HG02759 (cell line): Measurements from ENCODE around the gene C14orf132.

Experiments used
- ATAC-seq: cut with Tn5 transposase; IDR thresholded peaks from one replicate; pipeline ENCODE4 v1.9.1; 2021; ENCODE audit warnings: mild to moderate bottlenecking, moderate library complexity; ENCODE audit not compliant: unreplicated experiment

The C14orf132 gene

GRCh38 chr14:96096639-96097610 lies 57.8 kb downstream of the C14orf132 start:
- ATAC-seq = no peak

GRCh38 chr14:96097752-96098151 lies 58.6 kb downstream of the C14orf132 start:
- no peak for ATAC-seq

GRCh38 chr14:96098309-96098998 lies 59.3 kb downstream of the C14orf132 start:
- ATAC-seq = no peak

- no peak for ATAC-seq
Observed at GRCh38 chr14:96098999-96099335, 59.8 kb downstream of the C14orf132 start.

GRCh38 chr14:96100161-96101064 lies 61.3 kb downstream of the C14orf132 start:
- ATAC-seq = no peak

- ATAC-seq = no peak
Observed at GRCh38 chr14:96102081-96102856, 63.1 kb downstream of the C14orf132 start.

GRCh38 chr14:96103075-96103474 lies 63.9 kb downstream of the C14orf132 start:
- no peak for ATAC-seq

- no peak for ATAC-seq
Observed at GRCh38 chr14:96103560-96104460, 64.6 kb downstream of the C14orf132 start.

GRCh38 chr14:96104469-96105057 lies 65.4 kb downstream of the C14orf132 start:
- no peak for ATAC-seq

GRCh38 chr14:96105089-96105925 lies 66.1 kb downstream of the C14orf132 start:
- ATAC-seq = no peak

GRCh38 chr14:96105926-96106441 lies 66.8 kb downstream of the C14orf132 start:
- no peak for ATAC-seq

- ATAC-seq = no peak
Observed at GRCh38 chr14:96106891-96107290, 67.7 kb downstream of the C14orf132 start.

- no peak for ATAC-seq
Observed at GRCh38 chr14:96108061-96108795, 69.1 kb downstream of the C14orf132 start.

- no peak for ATAC-seq
Observed at GRCh38 chr14:96108911-96109310, 69.7 kb downstream of the C14orf132 start.

- no peak for ATAC-seq
Observed at GRCh38 chr14:96109596-96110355, 70.6 kb downstream of the C14orf132 start.

- no peak for ATAC-seq
Observed at GRCh38 chr14:96112032-96112431, 72.9 kb downstream of the C14orf132 start.
